BLaER1 (cell line): Measurements from ENCODE around the gene PAM.

Experiments
- H3K27ac ChIP-seq: shearing (Covaris generic); formaldehyde crosslinking; 2 replicates; pipeline ENCODE4 v1.8.1; 2022
- H3K27me3 ChIP-seq: shearing (Covaris generic); formaldehyde crosslinking; 2 replicates; pipeline ENCODE4 v1.8.1; 2022
- H3K36me3 ChIP-seq: shearing (Covaris generic); formaldehyde crosslinking; 2 replicates; pipeline ENCODE4 v1.8.1; 2022
- H3K4me1 ChIP-seq: shearing (Covaris generic); formaldehyde crosslinking; 2 replicates; pipeline ENCODE4 v1.8.1; 2022
- H3K4me2 ChIP-seq: shearing (Covaris generic); formaldehyde crosslinking; 2 replicates; pipeline ENCODE4 v1.8.1; 2022
- H3K4me3 ChIP-seq: shearing (Covaris generic); formaldehyde crosslinking; 2 replicates; pipeline ENCODE4 v1.8.1; 2022
- H3K9ac ChIP-seq: shearing (Covaris generic); formaldehyde crosslinking; 2 replicates; pipeline ENCODE4 v1.8.1; 2022
- H3K9me3 ChIP-seq: shearing (Covaris generic); formaldehyde crosslinking; 2 replicates; pipeline ENCODE4 v1.8.1; 2022
- H4K20me1 ChIP-seq: shearing (Covaris generic); formaldehyde crosslinking; 2 replicates; pipeline ENCODE4 v1.8.1; 2022
- Cebpa-rat ChIP-seq: shearing (Covaris generic); IDR thresholded peaks from 2 replicates; pipeline ENCODE4 v1.8.1; 2022

Gene PAM

GRCh38 chr5:102933721-102934459 is 178.8 kb downstream of the PAM start:
- no peak for TF ChIP-seq Cebpa-rat
- H3K27ac ChIP-seq, result no peak overlapping the region
- no peaks in the 10 kb centered on the region for H3K27me3 ChIP-seq
- H3K9me3 ChIP-seq, result no peaks in the 10 kb centered on the region
- no peaks in the 10 kb centered on the region for H4K20me1 ChIP-seq
- no peak overlapping the region for H3K4me2 ChIP-seq
- no peak overlapping the region for H3K4me3 ChIP-seq
- H3K4me1 ChIP-seq, result no peaks in the 10 kb centered on the region
- H3K9ac ChIP-seq, result no peak overlapping the region
- H3K36me3 ChIP-seq, result peaks cover 14% of the 10 kb centered on the region

- Histone ChIP-seq H3K4me2 (no peak overlapping the region), H3K9ac (no peak overlapping the region), H3K27ac (no peak overlapping the region), H4K20me1 (no peaks in the 10 kb centered on the region), H3K4me1 (no peaks in the 10 kb centered on the region), H3K9me3 (no peaks in the 10 kb centered on the region), H3K36me3 (peaks cover 19% of the 10 kb centered on the region), H3K27me3 (no peaks in the 10 kb centered on the region), H3K4me3 (no peak overlapping the region)
- no peak for TF ChIP-seq Cebpa-rat
Observed at GRCh38 chr5:102937894-102938293, 182.8 kb downstream of the PAM start.

- H3K27ac ChIP-seq, result no peak overlapping the region
- TF ChIP-seq Cebpa-rat, result no peak
- H3K4me1 ChIP-seq, result no peaks in the 10 kb centered on the region
- no peaks in the 10 kb centered on the region for H3K9me3 ChIP-seq
- H3K4me3 ChIP-seq, result no peak overlapping the region
- H3K9ac ChIP-seq, result no peak overlapping the region
- H3K36me3 ChIP-seq, result peaks cover 6% of the 10 kb centered on the region; the same call in 1 of the 2 replicates
- no peak overlapping the region for H3K4me2 ChIP-seq
- H4K20me1 ChIP-seq, result no peaks in the 10 kb centered on the region
- H3K27me3 ChIP-seq, result no peaks in the 10 kb centered on the region
Observed at GRCh38 chr5:102941111-102941510, 186.0 kb downstream of the PAM start.

GRCh38 chr5:102946414-102946813 is 191.3 kb downstream of the PAM start:
- Histone ChIP-seq H3K36me3 (peaks cover 26% of the 10 kb centered on the region), H3K4me2 (no peak overlapping the region), H3K27ac (no peak overlapping the region), H3K4me1 (no peaks in the 10 kb centered on the region), H3K9me3 (no peaks in the 10 kb centered on the region), H3K9ac (no peak overlapping the region), H4K20me1 (no peaks in the 10 kb centered on the region), H3K4me3 (no peak overlapping the region), H3K27me3 (no peaks in the 10 kb centered on the region)
- TF ChIP-seq Cebpa-rat, result no peak

- Histone ChIP-seq H3K27me3 (no peaks in the 10 kb centered on the region), H3K9me3 (no peaks in the 10 kb centered on the region), H3K9ac (no peak overlapping the region), H3K4me1 (no peaks in the 10 kb centered on the region), H3K4me2 (no peak overlapping the region), H4K20me1 (no peaks in the 10 kb centered on the region), H3K4me3 (no peak overlapping the region), H3K36me3 (peaks cover 32% of the 10 kb centered on the region), H3K27ac (no peak overlapping the region)
- no peak for TF ChIP-seq Cebpa-rat
Observed at GRCh38 chr5:102946971-102947370, 191.9 kb downstream of the PAM start.

GRCh38 chr5:102955488-102955887 is 200.4 kb downstream of the PAM start:
- Histone ChIP-seq H3K9ac (no peak overlapping the region), H3K27ac (no peak overlapping the region), H3K9me3 (no peaks in the 10 kb centered on the region), H3K4me2 (no peak overlapping the region), H3K36me3 (peaks cover 37% of the 10 kb centered on the region), H3K4me3 (no peak overlapping the region), H3K4me1 (no peaks in the 10 kb centered on the region), H4K20me1 (no peaks in the 10 kb centered on the region), H3K27me3 (no peaks in the 10 kb centered on the region)
- TF ChIP-seq Cebpa-rat, result no peak

GRCh38 chr5:102956599-102956998 is 201.5 kb downstream of the PAM start:
- H3K27ac ChIP-seq, result no peak overlapping the region
- no peaks in the 10 kb centered on the region for H3K27me3 ChIP-seq
- TF ChIP-seq Cebpa-rat, result no peak
- no peak overlapping the region for H3K4me3 ChIP-seq
- H3K36me3 ChIP-seq, result peaks cover 30% of the 10 kb centered on the region
- H4K20me1 ChIP-seq, result no peaks in the 10 kb centered on the region
- no peak overlapping the region for H3K4me2 ChIP-seq
- H3K9me3 ChIP-seq, result no peaks in the 10 kb centered on the region
- H3K9ac ChIP-seq, result no peak overlapping the region
- H3K4me1 ChIP-seq, result no peaks in the 10 kb centered on the region

- no peak for TF ChIP-seq Cebpa-rat
- H3K9me3 ChIP-seq, result no peaks in the 10 kb centered on the region
- no peak overlapping the region for H3K27ac ChIP-seq
- H3K4me2 ChIP-seq, result no peak overlapping the region
- no peak overlapping the region for H3K9ac ChIP-seq
- H3K36me3 ChIP-seq, result peaks cover 25% of the 10 kb centered on the region
- no peaks in the 10 kb centered on the region for H4K20me1 ChIP-seq
- H3K4me3 ChIP-seq, result no peak overlapping the region
- H3K4me1 ChIP-seq, result no peaks in the 10 kb centered on the region
- no peaks in the 10 kb centered on the region for H3K27me3 ChIP-seq
Observed at GRCh38 chr5:102957141-102957540, 202.0 kb downstream of the PAM start.

- Histone ChIP-seq H3K27me3 (no peaks in the 10 kb centered on the region), H3K27ac (no peak overlapping the region), H3K9ac (no peak overlapping the region), H3K4me3 (no peak overlapping the region), H4K20me1 (no peaks in the 10 kb centered on the region), H3K4me2 (no peak overlapping the region), H3K4me1 (no peaks in the 10 kb centered on the region), H3K9me3 (no peaks in the 10 kb centered on the region), H3K36me3 (peaks cover 16% of the 10 kb centered on the region; the same call in 1 of the 2 replicates)
- TF ChIP-seq Cebpa-rat, result no peak
Observed at GRCh38 chr5:102958481-102959011, 203.4 kb downstream of the PAM start.

GRCh38 chr5:102959055-102959454 is 203.9 kb downstream of the PAM start:
- Histone ChIP-seq H3K27me3 (no peaks in the 10 kb centered on the region), H3K9ac (no peak overlapping the region), H4K20me1 (no peaks in the 10 kb centered on the region), H3K4me1 (no peaks in the 10 kb centered on the region), H3K9me3 (no peaks in the 10 kb centered on the region), H3K4me2 (no peak overlapping the region), H3K27ac (no peak overlapping the region), H3K36me3 (peaks cover 13% of the 10 kb centered on the region; the same call in 1 of the 2 replicates), H3K4me3 (no peak overlapping the region)
- TF ChIP-seq Cebpa-rat, result no peak
